AG08396 (cell line): ENCODE results near the gene PVALEF.
"Not testable (repeated sequence)": the region's sequence is repeated elsewhere in the genome, so short reads cannot be mapped to it uniquely, and the experiment has no call there.

ENCODE experiments used
- DNase-seq: peaks from one replicate; pipeline ENCODE4 v3.0.0; 2012; ENCODE audit warnings: low spot score, mixed read lengths

Gene PVALEF

GRCh38 chr17:81144423-81144781 is 20.9 kb upstream of the PVALEF start:
- DNase-seq = no peak

- not testable (repeated sequence) for DNase-seq
Measured at GRCh38 chr17:81146208-81146607, 19.1 kb upstream of the PVALEF start.

- DNase-seq = no peak
Measured at GRCh38 chr17:81147701-81148100, 17.6 kb upstream of the PVALEF start.

- no peak for DNase-seq
Measured at GRCh38 chr17:81148571-81148970, 16.7 kb upstream of the PVALEF start.

- DNase-seq = no peak
Measured at GRCh38 chr17:81148986-81149533, 16.2 kb upstream of the PVALEF start.

GRCh38 chr17:81150377-81151077 is 14.8 kb upstream of the PVALEF start:
- DNase-seq = no peak

GRCh38 chr17:81151278-81151677 is 14.0 kb upstream of the PVALEF start:
- DNase-seq = no peak

- DNase-seq = no peak
Measured at GRCh38 chr17:81152288-81152828, 12.9 kb upstream of the PVALEF start.

GRCh38 chr17:81153340-81153803 is 11.9 kb upstream of the PVALEF start:
- DNase-seq = no peak

- DNase-seq = not testable (repeated sequence)
Measured at GRCh38 chr17:81154016-81154415, 11.3 kb upstream of the PVALEF start.

GRCh38 chr17:81154961-81155360 is 10.3 kb upstream of the PVALEF start:
- no peak for DNase-seq

- DNase-seq = no peak
Measured at GRCh38 chr17:81156866-81157805, 8.2 kb upstream of the PVALEF start.

- DNase-seq = no peak
Measured at GRCh38 chr17:81157848-81158687, 7.2 kb upstream of the PVALEF start.

- no peak for DNase-seq
Measured at GRCh38 chr17:81158688-81159590, 6.4 kb upstream of the PVALEF start.

- no peak for DNase-seq
Measured at GRCh38 chr17:81159611-81160265, 5.6 kb upstream of the PVALEF start.

GRCh38 chr17:81160306-81160705 is 5.0 kb upstream of the PVALEF start:
- DNase-seq = no peak

GRCh38 chr17:81160747-81161453 is 4.4 kb upstream of the PVALEF start:
- no peak for DNase-seq

GRCh38 chr17:81161536-81161935 is 3.8 kb upstream of the PVALEF start:
- DNase-seq = no peak

GRCh38 chr17:81161972-81162371 is 3.3 kb upstream of the PVALEF start:
- DNase-seq = no peak
